Adrenal gland (tissue), 12 donors: Measurements from ENCODE around the gene PEAK1. TPM values are rescaled to one million over a fixed set of nuclear protein-coding genes. Genes with fewer than 3 reads are reported as not detected.

Source experiments
- DNase-seq, 7 donors: peaks; one replicate each; pipeline ENCODE4 v3.0.0-alpha.2; 2019 to 2020
- H3K27ac ChIP-seq, 5 donors: fragments of 200-600 bp; sonication (generic) in 4 of 5; 1 replicate in 3 of 5; 2 replicates in 2 of 5; pipeline versions ENCODE4 v1.5.1 to v1.8.0; 2016 to 2020; ENCODE audit warnings: mild to moderate bottlenecking in 1 of 5
- H3K27me3 ChIP-seq: fragments of 200-600 bp; 2 replicates; pipeline ENCODE4 v1.8.0; 2021
- H3K36me3 ChIP-seq, 2 donors: fragments of 200-600 bp; replicated peaks in 1 of 2; 1 replicate in 1 of 2; 2 replicates in 1 of 2; pipeline versions ENCODE4 v1.5.1 to v1.8.0; 2018 to 2022
- H3K4me1 ChIP-seq, 2 donors: fragments of 200-600 bp; replicated peaks in 1 of 2; 1 replicate in 1 of 2; 2 replicates in 1 of 2; pipeline versions ENCODE4 v1.5.1 to v1.8.0; 2018 to 2021
- H3K4me3 ChIP-seq, 4 donors: fragments of 200-600 bp; sonication (generic) in 3 of 4; one replicate each; pipeline ENCODE4 v1.5.1; 2016 to 2018
- H3K9me3 ChIP-seq, 3 donors: fragments of 200-600 bp; sonication (generic) in 1 of 3; replicated peaks in 1 of 3; 1 replicate in 2 of 3; 2 replicates in 1 of 3; pipeline versions ENCODE4 v1.5.1 to v1.8.0; 2016 to 2021
- CTCF ChIP-seq, 6 experiments: fragments of 450-650 bp in 4 of 6; fragments of 200-600 bp in 2 of 6; sonication (generic) in 1 of 6; IDR thresholded peaks; 1 replicate in 5 of 6; 2 replicates in 1 of 6; pipeline versions ENCODE4 v1.5.1 to v1.8.0; 2016 to 2021; ENCODE audit warnings: antibody characterized with exemption in 6 of 6, mild to moderate bottlenecking in 2 of 6, moderate library complexity in 1 of 6
- POLR2A ChIP-seq, 2 donors: fragments of 450-650 bp; IDR thresholded peaks; one replicate each; pipeline ENCODE4 v1.6.1; 2017; ENCODE audit warnings: antibody characterized with exemption in 2 of 2, mild to moderate bottlenecking in 2 of 2, moderate library complexity in 1 of 2
- WGBS, 4 donors: extraction: QIAGEN DNeasy Blood & Tissue Kit in 2 of 4; methylation state at CpG; one replicate each; pipeline versions ENCODE4 v1.1.5 to v1.1.7; 2013 to 2017; 5-methylcytosine and 5-hydroxymethylcytosine counted together
- intact Hi-C, 2 donors: fragments of 100-400 bp; cut with DNase I; formaldehyde crosslinking; loops; one replicate each; pipeline versions ENCODE4 v1.14.1 to v1.15.0; 2022 to 2023
- polyA plus RNA-seq, 3 donors: library from polyadenylated mRNA; stranded (reverse); fragments of 200-250 nt in 2 of 3; fragments of 350-450 nt in 1 of 3; fragmentation: Illumina TruSeq in 1 of 3; extraction: RNeasy Lipid Tissue Mini Kit (QIAGEN cat#74804) in 1 of 3; gene quantifications; one replicate each; pipeline ENCODE4 v1.2.3, GENCODE V29; 2013 to 2014
- total RNA-seq, 9 donors: library from RNA; depleted of rRNA in 4 of 9; stranded (reverse); fragments of >200 nt in 4 of 9; fragments of 120-200 nt in 1 of 9; fragmentation: NEBNext Ultra II Directional in 1 of 9; extraction: Animal tissue kit (Norgen Biotek cat#: 25700) in 1 of 9; gene quantifications; one replicate each; pipeline versions ENCODE4 v1.1.0 to v1.2.4, GENCODE V29; 2013 to 2023
- donor health status: healthy with polysubstance abuse.
- donor health status: Bipolar disorder and iron deficiency.
- donor health status: DM: yes; HTN: yes; CAD: no.
- donor health status: DM: no; HTN: no; CAD: no.
- donor health status: DM: no; HTN: no; CAD: no.
- donor health status: DM: yes; HTN: yes; CAD: no.

PEAK1 gene
- total and polyA plus RNA-seq, 12 donors = 3.1 to 68.4 (median 26.4) TPM

GRCh38 chr15:77138167-77138522, 281.8 kb downstream of the PEAK1 start:
- no peaks in the 10 kb centered on the region for H3K9me3 ChIP-seq
- TF ChIP-seq POLR2A (IDR thresholded peaks at IDR 0.05) = no peak
- no peak for TF ChIP-seq CTCF (IDR thresholded peaks at IDR 0.05)
- 95 to 99% (median 98%) methylated on average over 2 of the region's 2 CpGs for WGBS, 4 donors
- H3K4me1 ChIP-seq = no peaks in the 10 kb centered on the region
- no peak for DNase-seq
- intact Hi-C loops = no loop called here
- no peak overlapping the region for H3K4me3 ChIP-seq
- H3K27me3 ChIP-seq = no peaks in the 10 kb centered on the region
- H3K36me3 ChIP-seq = no peaks in the 10 kb centered on the region
- no peak overlapping the region for H3K27ac ChIP-seq

GRCh38 chr15:77135181-77135580, 284.7 kb downstream of the PEAK1 start:
- no peak overlapping the region for H3K27ac ChIP-seq
- H3K4me1 ChIP-seq = no peaks in the 10 kb centered on the region
- H3K4me3 ChIP-seq = no peak overlapping the region
- 93 to 98% (median 95%) methylated on average over 4 of the region's 4 CpGs for WGBS, 4 donors
- H3K27me3 ChIP-seq = no peaks in the 10 kb centered on the region
- H3K9me3 ChIP-seq = no peaks in the 10 kb centered on the region
- DNase-seq = no peak
- TF ChIP-seq POLR2A (IDR thresholded peaks at IDR 0.05) = no peak
- no peak for TF ChIP-seq CTCF (IDR thresholded peaks at IDR 0.05)
- intact Hi-C loops = no loop called here
- H3K36me3 ChIP-seq = no peaks in the 10 kb centered on the region

- no peaks in the 10 kb centered on the region for H3K27me3 ChIP-seq
- 92 to 97% (median 94%) methylated on average over 1 of the region's 1 CpG for WGBS, 4 donors
- H3K9me3 ChIP-seq = no peaks in the 10 kb centered on the region
- no peak overlapping the region for H3K27ac ChIP-seq
- no peak for DNase-seq
- H3K4me3 ChIP-seq = no peak overlapping the region
- no peaks in the 10 kb centered on the region for H3K36me3 ChIP-seq
- H3K4me1 ChIP-seq = no peaks in the 10 kb centered on the region
- TF ChIP-seq CTCF (IDR thresholded peaks at IDR 0.05) (no peak), POLR2A (IDR thresholded peaks at IDR 0.05) (no peak)
- intact Hi-C loops = no loop called here
These were observed 289.5 kb downstream of the PEAK1 start for GRCh38 chr15:77130315-77130930.

- Histone ChIP-seq H3K4me3 (no peak overlapping the region), H3K27me3 (no peaks in the 10 kb centered on the region), H3K4me1 (peaks cover 0 to 8% of the 10 kb centered on the region in 2 donors), H3K36me3 (no peaks in the 10 kb centered on the region), H3K27ac (no peak overlapping the region), H3K9me3 (no peaks in the 10 kb centered on the region)
- TF ChIP-seq POLR2A (IDR thresholded peaks at IDR 0.05) (no peak), CTCF (IDR thresholded peaks at IDR 0.05) (no peak)
- no peak for DNase-seq
- intact Hi-C loops = no loop called here
- 92 to 97% (median 95%) methylated on average over 7 of the region's 7 CpGs for WGBS, 4 donors
These were observed 292.3 kb downstream of the PEAK1 start for GRCh38 chr15:77127626-77128025.
